H7 (cell line): ENCODE data around the gene THAP5. TPM values are rescaled to one million over a fixed set of nuclear protein-coding genes. Genes with fewer than 3 reads are reported as not detected.

ENCODE experiments used
- DNase-seq: peaks from one replicate; pipeline ENCODE4 v3.0.0; 2012
- H3K27me3 ChIP-seq: 2 replicates; pipeline ENCODE4 v1.6.0; 2011; ENCODE audit warnings: mild to moderate bottlenecking, low read length; ENCODE audit not compliant: control insufficient read depth, insufficient read depth
- H3K36me3 ChIP-seq: replicated peaks from 2 replicates; pipeline ENCODE4 v1.5.1; 2011; ENCODE audit warnings: low read length; ENCODE audit not compliant: control insufficient read depth, insufficient read depth
- H3K4me3 ChIP-seq: 2 replicates; pipeline ENCODE4 v1.5.1; 2011; ENCODE audit warnings: low read depth, mild to moderate bottlenecking, control low read depth, low read length, moderate library complexity; ENCODE audit not compliant: insufficient read depth
- total RNA-seq: library from RNA; depleted of rRNA; stranded (reverse); fragments of >200 nt; shearing (Covaris generic); gene quantifications from 2 replicates; pipeline ENCODE4 v1.2.3, GENCODE V29; 2014; rRNA removed

The THAP5 gene
- total RNA-seq, result 11.9 and 15.6 TPM in 2 replicates

GRCh38 chr7:108569381-108570145, at the start of gene THAP5, which contains the start of gene DNAJB9:
THAP5 (minus strand) TSS chr7:108569706; CDS start chr7:108569569, 137 bp downstream.
DNAJB9 (plus strand) TSS chr7:108569874; CDS start chr7:108571727, 1,853 bp downstream.
- DNase-seq, result peak; percentile 93
- H3K36me3 ChIP-seq, result no peaks in the 10 kb centered on the region; the same call in none of the 2 replicates
- H3K27me3 ChIP-seq, result no peaks in the 10 kb centered on the region
- peak within 1 kb of the TSS; percentile 93 for H3K4me3 ChIP-seq

- no peaks in the 10 kb centered on the region for H3K27me3 ChIP-seq
- no peak for DNase-seq
- H3K4me3 ChIP-seq, result no peak overlapping the region
- H3K36me3 ChIP-seq, result no peaks in the 10 kb centered on the region
These were observed 48.5 kb upstream of the THAP5 start for GRCh38 chr7:108618056-108618455.

GRCh38 chr7:108614896-108615295, 45.4 kb upstream of the THAP5 start:
- no peaks in the 10 kb centered on the region for H3K27me3 ChIP-seq
- DNase-seq, result no peak
- no peaks in the 10 kb centered on the region for H3K36me3 ChIP-seq
- no peak overlapping the region for H3K4me3 ChIP-seq

- Histone ChIP-seq H3K27me3 (no peaks in the 10 kb centered on the region), H3K4me3 (no peak overlapping the region), H3K36me3 (no peaks in the 10 kb centered on the region)
- no peak for DNase-seq
These were observed 44.5 kb upstream of the THAP5 start for GRCh38 chr7:108613949-108614381.

GRCh38 chr7:108613147-108613948, 43.8 kb upstream of the THAP5 start:
- no peak overlapping the region for H3K4me3 ChIP-seq
- no peak for DNase-seq
- H3K36me3 ChIP-seq, result no peaks in the 10 kb centered on the region
- H3K27me3 ChIP-seq, result no peaks in the 10 kb centered on the region

- H3K4me3 ChIP-seq, result no peak overlapping the region
- no peak for DNase-seq
These were observed 41.8 kb upstream of the THAP5 start for GRCh38 chr7:108611268-108611667.

GRCh38 chr7:108609643-108610042, 40.1 kb upstream of the THAP5 start:
- no peaks in the 10 kb centered on the region for H3K36me3 ChIP-seq
- no peaks in the 10 kb centered on the region for H3K27me3 ChIP-seq
- DNase-seq, result no peak
- H3K4me3 ChIP-seq, result no peak overlapping the region

More at GRCh38 chr7:108611268-108611667, 41.8 kb upstream of the THAP5 start:
- H3K36me3 ChIP-seq, result no peaks in the 10 kb centered on the region
- H3K27me3 ChIP-seq, result no peaks in the 10 kb centered on the region

GRCh38 chr7:108605559-108606201, 36.2 kb upstream of the THAP5 start:
- Histone ChIP-seq H3K36me3 (no peaks in the 10 kb centered on the region), H3K27me3 (no peaks in the 10 kb centered on the region), H3K4me3 (no peak overlapping the region)
- DNase-seq, result no peak

GRCh38 chr7:108604307-108605077, 35.0 kb upstream of the THAP5 start:
- Histone ChIP-seq H3K4me3 (no peak overlapping the region), H3K36me3 (no peaks in the 10 kb centered on the region), H3K27me3 (no peaks in the 10 kb centered on the region)
- no peak for DNase-seq

- DNase-seq, result no peak
- no peaks in the 10 kb centered on the region for H3K36me3 ChIP-seq
- no peaks in the 10 kb centered on the region for H3K27me3 ChIP-seq
- H3K4me3 ChIP-seq, result no peak overlapping the region
These were observed 34.3 kb upstream of the THAP5 start for GRCh38 chr7:108603656-108604306.

- DNase-seq, result no peak
- Histone ChIP-seq H3K36me3 (no peaks in the 10 kb centered on the region), H3K4me3 (no peak overlapping the region), H3K27me3 (no peaks in the 10 kb centered on the region)
These were observed 30.9 kb upstream of the THAP5 start for GRCh38 chr7:108600399-108600798.

GRCh38 chr7:108598914-108599580, 29.5 kb upstream of the THAP5 start:
- Histone ChIP-seq H3K4me3 (no peak overlapping the region), H3K27me3 (no peaks in the 10 kb centered on the region), H3K36me3 (no peaks in the 10 kb centered on the region)
- DNase-seq, result no peak

- DNase-seq, result no peak
- no peak overlapping the region for H3K4me3 ChIP-seq
- H3K36me3 ChIP-seq, result no peaks in the 10 kb centered on the region
- H3K27me3 ChIP-seq, result no peaks in the 10 kb centered on the region
These were observed 28.6 kb upstream of the THAP5 start for GRCh38 chr7:108598153-108598552.
